Measurements from ENCODE around the gene FBXO33. TPM values are rescaled to one million over a fixed set of nuclear protein-coding genes. Genes with fewer than 3 reads are reported as not detected.

The FBXO33 gene
- total RNA-seq, 1 donor from 2014 or later, result 4.4 TPM

Other genes with a start within 250 kb of the FBXO33 start
- gene MIA2, start 198.5 kb downstream of the FBXO33 start, total RNA-seq, result 26.5 TPM

Data from left ventricle myocardium superior (tissue), 1 donor.